Measurements from ENCODE around the gene FILIP1L.

The FILIP1L gene

DNA sequence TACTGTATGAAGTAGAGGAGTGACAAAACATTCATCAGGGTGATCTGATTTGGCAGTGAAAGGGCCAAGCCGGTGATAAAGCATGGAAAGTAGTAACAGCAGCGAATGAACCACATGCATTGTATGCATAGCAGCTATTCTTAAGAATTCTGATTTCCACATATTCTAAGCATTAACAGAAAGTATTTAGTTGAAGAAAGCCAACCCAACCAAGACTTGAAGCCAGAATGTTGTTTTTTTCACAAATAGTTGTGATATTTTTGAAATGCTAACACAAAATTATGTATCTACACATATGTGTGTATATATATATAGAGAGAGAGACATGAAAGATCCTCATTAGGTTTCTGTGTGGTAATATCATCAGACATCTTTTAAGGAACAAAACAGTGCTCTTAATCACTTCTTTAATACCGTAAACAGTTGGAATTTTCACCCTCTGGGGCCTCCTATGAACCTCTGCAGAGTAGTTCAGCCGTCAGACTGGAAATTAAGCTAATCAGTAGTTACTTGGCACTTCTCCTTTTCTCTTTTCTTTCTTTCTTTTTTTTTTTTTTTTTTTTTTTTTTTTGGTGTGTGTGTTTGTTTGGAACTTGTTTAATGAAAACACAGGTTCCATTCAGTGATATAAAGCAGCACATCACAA lies 157.0 kb downstream of the FILIP1L start:
- Histone ChIP-seq H3K36me3 (ENCODE audit: control insufficient read depth, insufficient read depth, low read length) (no peaks in the 10 kb centered on the region), H3K27me3 (replicated peaks; ENCODE audit: control insufficient read depth, insufficient read depth, low read length) (no peaks in the 10 kb centered on the region), H3K4me3 (replicated peaks; ENCODE audit: low read depth, low read length) (no peak overlapping the region)
- no peak for DNase-seq (ENCODE audit: extremely low read depth, insufficient read length)
- TF ChIP-seq, protein P1, sequence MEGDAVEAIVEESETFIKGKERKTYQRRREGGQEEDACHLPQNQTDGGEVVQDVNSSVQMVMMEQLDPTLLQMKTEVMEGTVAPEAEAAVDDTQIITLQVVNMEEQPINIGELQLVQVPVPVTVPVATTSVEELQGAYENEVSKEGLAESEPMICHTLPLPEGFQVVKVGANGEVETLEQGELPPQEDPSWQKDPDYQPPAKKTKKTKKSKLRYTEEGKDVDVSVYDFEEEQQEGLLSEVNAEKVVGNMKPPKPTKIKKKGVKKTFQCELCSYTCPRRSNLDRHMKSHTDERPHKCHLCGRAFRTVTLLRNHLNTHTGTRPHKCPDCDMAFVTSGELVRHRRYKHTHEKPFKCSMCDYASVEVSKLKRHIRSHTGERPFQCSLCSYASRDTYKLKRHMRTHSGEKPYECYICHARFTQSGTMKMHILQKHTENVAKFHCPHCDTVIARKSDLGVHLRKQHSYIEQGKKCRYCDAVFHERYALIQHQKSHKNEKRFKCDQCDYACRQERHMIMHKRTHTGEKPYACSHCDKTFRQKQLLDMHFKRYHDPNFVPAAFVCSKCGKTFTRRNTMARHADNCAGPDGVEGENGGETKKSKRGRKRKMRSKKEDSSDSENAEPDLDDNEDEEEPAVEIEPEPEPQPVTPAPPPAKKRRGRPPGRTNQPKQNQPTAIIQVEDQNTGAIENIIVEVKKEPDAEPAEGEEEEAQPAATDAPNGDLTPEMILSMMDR (IDR thresholded peaks at IDR 0.05; ENCODE audit: insufficient read depth, low read length, poor library complexity, severe bottlenecking) = no peak

DNA sequence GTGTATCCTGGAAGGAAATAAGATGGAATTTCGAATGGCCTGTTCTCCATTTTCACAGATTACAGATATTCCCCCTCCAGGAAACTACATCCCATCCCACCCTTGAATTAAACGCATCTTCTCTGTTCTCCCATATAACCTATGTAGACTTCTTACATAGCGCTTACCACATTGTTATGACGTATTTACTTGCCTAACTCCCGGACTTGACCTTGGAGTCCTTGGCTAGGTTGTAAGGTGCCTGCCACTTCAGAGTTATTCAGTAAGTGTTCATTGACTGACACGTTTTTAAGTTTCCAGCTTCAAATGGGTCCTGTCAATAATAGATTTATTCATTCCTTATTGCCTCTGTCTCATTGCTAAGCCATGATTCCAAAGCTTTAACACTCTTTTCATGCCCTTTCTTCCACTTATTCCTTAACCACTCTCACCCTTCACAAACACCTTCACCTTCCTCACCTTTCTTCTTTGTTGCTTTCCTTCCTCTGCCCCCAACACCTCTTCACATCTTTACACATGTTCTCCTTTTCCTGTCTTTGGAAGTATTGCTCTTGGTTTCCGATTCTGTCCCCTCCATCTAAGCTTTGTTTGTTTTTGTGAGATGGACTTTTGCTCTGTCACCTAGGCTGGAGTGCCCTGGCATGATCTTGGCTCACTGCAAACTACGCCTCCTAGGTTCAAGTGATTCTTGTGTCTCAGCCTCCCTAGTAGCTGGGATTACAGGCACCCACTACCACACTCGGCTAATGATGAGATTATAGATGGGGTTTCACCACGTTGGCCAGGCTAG lies 158.3 kb downstream of the FILIP1L start:
- no peak overlapping the region for H3K4me3 ChIP-seq (replicated peaks; ENCODE audit: low read depth, low read length)
- no peaks in the 10 kb centered on the region for H3K27me3 ChIP-seq (replicated peaks; ENCODE audit: control insufficient read depth, insufficient read depth, low read length)
- DNase-seq (ENCODE audit: extremely low read depth, insufficient read length) = no peak
- no peaks in the 10 kb centered on the region for H3K36me3 ChIP-seq (ENCODE audit: control insufficient read depth, insufficient read depth, low read length)
- TF ChIP-seq, protein P1 (IDR thresholded peaks at IDR 0.05; ENCODE audit: insufficient read depth, low read length, poor library complexity, severe bottlenecking) = no peak

DNA sequence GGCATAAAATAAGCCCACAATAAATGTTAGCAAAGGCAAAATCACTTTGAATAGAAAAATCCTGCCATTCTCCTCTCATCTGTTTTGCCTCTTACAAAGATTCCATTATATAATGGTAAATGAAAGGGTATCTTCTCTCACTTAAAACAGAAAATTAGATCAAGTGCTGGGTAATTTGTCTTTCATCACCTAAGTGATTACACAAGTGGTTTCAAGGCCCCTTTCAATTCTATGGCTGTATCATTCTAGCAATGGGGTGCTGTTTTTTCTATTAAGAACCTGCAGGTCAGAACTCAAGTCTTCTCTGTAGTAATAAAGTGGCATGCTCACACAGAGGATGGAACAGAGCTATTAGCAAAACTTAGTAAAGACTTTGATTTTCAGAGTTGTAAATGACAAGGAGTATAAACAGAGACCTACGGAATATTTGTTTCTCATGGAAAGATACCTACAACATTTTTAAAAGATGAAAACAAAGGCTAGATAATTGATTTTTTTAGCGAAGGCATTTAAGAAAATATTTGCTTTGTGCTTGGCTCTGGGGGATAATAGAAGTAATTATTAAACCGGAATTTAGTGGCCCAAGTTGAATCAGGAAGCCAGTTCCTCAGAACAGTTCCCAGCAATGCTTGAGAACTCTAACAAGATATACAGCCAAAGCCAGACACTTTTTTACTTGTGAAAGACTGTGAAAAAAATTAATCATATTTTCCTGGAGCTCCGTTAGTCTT lies 159.2 kb downstream of the FILIP1L start:
- TF ChIP-seq, protein P1 (IDR thresholded peaks at IDR 0.05; ENCODE audit: insufficient read depth, low read length, poor library complexity, severe bottlenecking) = no peak
- H3K36me3 ChIP-seq (ENCODE audit: control insufficient read depth, insufficient read depth, low read length) = no peaks in the 10 kb centered on the region; the same call in 1 of the 2 replicates
- H3K4me3 ChIP-seq (replicated peaks; ENCODE audit: low read depth, low read length) = no peak overlapping the region
- no peak for DNase-seq (ENCODE audit: extremely low read depth, insufficient read length)
- H3K27me3 ChIP-seq (replicated peaks; ENCODE audit: control insufficient read depth, insufficient read depth, low read length) = no peaks in the 10 kb centered on the region

DNA sequence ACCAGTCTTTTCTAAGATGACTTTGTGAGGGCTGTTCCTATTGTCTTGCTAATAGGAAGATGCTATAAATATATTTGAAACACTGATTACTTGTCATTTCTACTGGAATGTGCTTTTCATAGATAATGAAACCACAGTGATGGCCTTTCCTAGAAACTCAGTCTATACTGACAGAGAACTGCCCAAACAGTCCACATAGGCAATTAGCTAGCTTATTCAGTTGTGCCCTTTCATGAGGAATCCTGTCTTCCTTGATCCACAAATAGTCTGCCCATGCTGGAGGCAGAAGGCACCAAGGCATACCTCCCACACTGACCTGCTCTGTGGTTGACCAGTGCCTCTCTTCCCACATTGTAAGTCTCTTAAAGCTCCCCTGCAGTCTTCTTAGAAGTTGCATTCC lies 160.7 kb downstream of the FILIP1L start:
- no peak for DNase-seq (ENCODE audit: extremely low read depth, insufficient read length)
- no peaks in the 10 kb centered on the region; the same call in 1 of the 2 replicates for H3K36me3 ChIP-seq (ENCODE audit: control insufficient read depth, insufficient read depth, low read length)
- no peak overlapping the region for H3K4me3 ChIP-seq (replicated peaks; ENCODE audit: low read depth, low read length)
- TF ChIP-seq, protein P1 (IDR thresholded peaks at IDR 0.05; ENCODE audit: insufficient read depth, low read length, poor library complexity, severe bottlenecking) = no peak
- no peaks in the 10 kb centered on the region for H3K27me3 ChIP-seq (replicated peaks; ENCODE audit: control insufficient read depth, insufficient read depth, low read length)

DNA sequence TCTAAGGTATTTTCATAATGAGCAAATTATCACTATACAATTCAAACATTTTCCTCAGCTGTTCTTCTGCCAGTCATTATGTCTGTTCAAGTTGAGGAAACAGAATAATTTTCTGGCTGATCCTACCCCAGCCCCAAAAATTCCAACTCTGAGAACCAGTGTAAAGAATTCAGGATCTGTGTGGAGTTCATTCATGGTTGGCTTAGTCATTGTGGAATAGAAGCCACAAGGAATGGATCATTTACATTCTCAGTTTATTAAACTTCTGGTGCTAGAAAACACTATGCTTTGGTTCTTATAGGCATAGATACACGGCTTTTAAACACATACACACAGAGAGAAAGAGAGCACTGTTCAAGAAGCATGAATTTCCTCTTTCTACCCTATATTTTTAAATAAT lies 162.0 kb downstream of the FILIP1L start:
- Histone ChIP-seq H3K27me3 (replicated peaks; ENCODE audit: control insufficient read depth, insufficient read depth, low read length) (no peaks in the 10 kb centered on the region), H3K36me3 (ENCODE audit: control insufficient read depth, insufficient read depth, low read length) (no peaks in the 10 kb centered on the region; the same call in 1 of the 2 replicates), H3K4me3 (replicated peaks; ENCODE audit: low read depth, low read length) (no peak overlapping the region)
- TF ChIP-seq, protein P1 (IDR thresholded peaks at IDR 0.05; ENCODE audit: insufficient read depth, low read length, poor library complexity, severe bottlenecking) = no peak
- no peak for DNase-seq (ENCODE audit: extremely low read depth, insufficient read length)

Measured in GM06990 (cell line).